ENCODE results near the gene AVEN. TPM values are rescaled to one million over a fixed set of nuclear protein-coding genes. Genes with fewer than 3 reads are reported as not detected.
"Not testable (repeated sequence)": the region's sequence is repeated elsewhere in the genome, so short reads cannot be mapped to it uniquely, and the experiment has no call there.

Gene AVEN
- total RNA-seq, 1 donor from 2014 or later, result 27.3 TPM

- Mint-ChIP-seq H3K27ac (ENCODE audit: unreplicated experiment) (no peak overlapping the region), H3K36me3 (ENCODE audit: low read depth) (no peaks in the 10 kb centered on the region), H3K27me3 (ENCODE audit: low read depth) (no peaks in the 10 kb centered on the region), H3K4me3 (ENCODE audit: unreplicated experiment) (no peak overlapping the region), H3K9me3 (ENCODE audit: low read depth) (peaks cover 3% of the 10 kb centered on the region), H3K4me1 (ENCODE audit: low read depth) (no peaks in the 10 kb centered on the region)
- no peak for DNase-seq (ENCODE audit: low spot score)
- TF ChIP-seq CTCF (IDR thresholded peaks at IDR 0.05), result no peak
These were observed 208.7 kb downstream of the AVEN start for GRCh38 chr15:33830351-33830750.

- H3K27ac Mint-ChIP-seq (ENCODE audit: unreplicated experiment), result no peak overlapping the region
- no peaks in the 10 kb centered on the region for H3K27me3 Mint-ChIP-seq (ENCODE audit: low read depth)
- H3K4me1 Mint-ChIP-seq (ENCODE audit: low read depth), result no peaks in the 10 kb centered on the region
- no peak for DNase-seq (ENCODE audit: low spot score)
- no peak overlapping the region for H3K4me3 Mint-ChIP-seq (ENCODE audit: unreplicated experiment)
- H3K9me3 Mint-ChIP-seq (ENCODE audit: low read depth), result peaks cover 3% of the 10 kb centered on the region
- H3K36me3 Mint-ChIP-seq (ENCODE audit: low read depth), result no peaks in the 10 kb centered on the region
- TF ChIP-seq CTCF (IDR thresholded peaks at IDR 0.05), result no peak
These were observed 212.8 kb downstream of the AVEN start for GRCh38 chr15:33826201-33826600.

GRCh38 chr15:33825453-33825852, 213.6 kb downstream of the AVEN start:
- Mint-ChIP-seq H3K36me3 (ENCODE audit: low read depth) (no peaks in the 10 kb centered on the region), H3K4me1 (ENCODE audit: low read depth) (no peaks in the 10 kb centered on the region), H3K9me3 (ENCODE audit: low read depth) (peaks cover 3% of the 10 kb centered on the region), H3K4me3 (ENCODE audit: unreplicated experiment) (no peak overlapping the region), H3K27ac (ENCODE audit: unreplicated experiment) (no peak overlapping the region), H3K27me3 (ENCODE audit: low read depth) (no peaks in the 10 kb centered on the region)
- no peak for TF ChIP-seq CTCF (IDR thresholded peaks at IDR 0.05)
- DNase-seq (ENCODE audit: low spot score), result no peak

- no peak for DNase-seq (ENCODE audit: low spot score)
These were observed 215.9 kb downstream of the AVEN start for GRCh38 chr15:33823119-33823518.

GRCh38 chr15:33822479-33822878, 216.5 kb downstream of the AVEN start:
- no peak for TF ChIP-seq CTCF (IDR thresholded peaks at IDR 0.05)
- H3K27me3 Mint-ChIP-seq (ENCODE audit: low read depth), result no peaks in the 10 kb centered on the region
- H3K36me3 Mint-ChIP-seq (ENCODE audit: low read depth), result no peaks in the 10 kb centered on the region
- DNase-seq (ENCODE audit: low spot score), result no peak
- no peaks in the 10 kb centered on the region for H3K4me1 Mint-ChIP-seq (ENCODE audit: low read depth)
- H3K4me3 Mint-ChIP-seq (ENCODE audit: unreplicated experiment), result no peak overlapping the region
- H3K9me3 Mint-ChIP-seq (ENCODE audit: low read depth), result no peaks in the 10 kb centered on the region
- H3K27ac Mint-ChIP-seq (ENCODE audit: unreplicated experiment), result no peak overlapping the region

More at GRCh38 chr15:33823119-33823518, 215.9 kb downstream of the AVEN start:
- TF ChIP-seq CTCF (IDR thresholded peaks at IDR 0.05), result no peak
- H3K27ac Mint-ChIP-seq (ENCODE audit: unreplicated experiment), result no peak overlapping the region
- no peaks in the 10 kb centered on the region for H3K4me1 Mint-ChIP-seq (ENCODE audit: low read depth)
- no peak overlapping the region for H3K4me3 Mint-ChIP-seq (ENCODE audit: unreplicated experiment)
- no peaks in the 10 kb centered on the region for H3K36me3 Mint-ChIP-seq (ENCODE audit: low read depth)
- H3K27me3 Mint-ChIP-seq (ENCODE audit: low read depth), result no peaks in the 10 kb centered on the region
- H3K9me3 Mint-ChIP-seq (ENCODE audit: low read depth), result peaks cover 2% of the 10 kb centered on the region

- H3K9me3 Mint-ChIP-seq (ENCODE audit: low read depth); H3K27me3 Mint-ChIP-seq (ENCODE audit: low read depth); DNase-seq (ENCODE audit: low spot score); H3K36me3 Mint-ChIP-seq (ENCODE audit: low read depth); H3K27ac Mint-ChIP-seq (ENCODE audit: unreplicated experiment); H3K4me3 Mint-ChIP-seq (ENCODE audit: unreplicated experiment); H3K4me1 Mint-ChIP-seq (ENCODE audit: low read depth): not testable (repeated sequence)
These were observed 219.5 kb downstream of the AVEN start for GRCh38 chr15:33819499-33819898.
